Vagina (tissue), 2 donors: ENCODE data around the gene CYP3A5. TPM values are rescaled to one million over a fixed set of nuclear protein-coding genes. Genes with fewer than 3 reads are reported as not detected.
"Not testable (repeated sequence)": the region's sequence is repeated elsewhere in the genome, so short reads cannot be mapped to it uniquely, and the experiment has no call there.

Experiments used
- DNase-seq, 2 donors: peaks; one replicate each; pipeline ENCODE4 v3.0.0-alpha.2; 2017; ENCODE audit errors: extremely low spot score in 2 of 2
- H3K27ac ChIP-seq: fragments of 200-600 bp; sonication (generic); one replicate; pipeline ENCODE4 v1.5.1; 2019
- H3K27me3 ChIP-seq: fragments of 200-600 bp; sonication (generic); one replicate; pipeline ENCODE4 v1.5.1; 2019
- H3K36me3 ChIP-seq, 2 donors: fragments of 200-600 bp; sonication (generic); one replicate each; pipeline ENCODE4 v1.5.1; 2017 to 2019
- H3K4me1 ChIP-seq: fragments of 200-600 bp; sonication (generic); one replicate; pipeline ENCODE4 v1.5.1; 2019
- H3K4me3 ChIP-seq, 2 donors: fragments of 200-600 bp; sonication (generic); 1 replicate in 1 of 2; 2 replicates in 1 of 2; pipeline ENCODE4 v1.5.1; 2016 to 2019
- H3K9me3 ChIP-seq: fragments of 200-600 bp; sonication (generic); one replicate; pipeline ENCODE4 v1.5.1; 2019
- CTCF ChIP-seq, 3 experiments: fragments of 450-650 bp in 2 of 3; fragments of 200-600 bp in 1 of 3; sonication (generic) in 1 of 3; IDR thresholded peaks; one replicate each; pipeline ENCODE4 v1.5.1; 2017 to 2019; ENCODE audit warnings: antibody characterized with exemption in 3 of 3, mild to moderate bottlenecking in 2 of 3, moderate library complexity in 2 of 3
- POLR2A ChIP-seq, 2 donors: fragments of 450-650 bp; IDR thresholded peaks; one replicate each; pipeline ENCODE4 v1.6.1; 2017; ENCODE audit warnings: antibody characterized with exemption in 2 of 2, mild to moderate bottlenecking in 2 of 2, moderate library complexity in 2 of 2
- POLR2AphosphoS5 ChIP-seq, 2 donors: sonication (generic); formaldehyde crosslinking; IDR thresholded peaks; one replicate each; pipeline ENCODE4 v1.9.0; 2017; ENCODE audit warnings: antibody characterized with exemption in 2 of 2, mild to moderate bottlenecking in 2 of 2, low read depth in 1 of 2; ENCODE audit not compliant: insufficient read depth in 1 of 2
- intact Hi-C: fragments of 100-400 bp; cut with DNase I; formaldehyde crosslinking; loops from one replicate; pipeline ENCODE4 v1.15.1; 2023
- total RNA-seq: library from RNA; depleted of rRNA; stranded (reverse); fragments of >200 nt; gene quantifications from one replicate; pipeline ENCODE4 v1.2.3, GENCODE V29; 2016

Gene CYP3A5
- total RNA-seq, 1 donor from 2014 or later: 80.3 TPM

GRCh38 chr7:99642027-99642426 lies 37.8 kb downstream of the CYP3A5 start:
- intact Hi-C loops: no loop called here
- no peak for DNase-seq

GRCh38 chr7:99639267-99639666 lies 40.5 kb downstream of the CYP3A5 start:
- no peak for TF ChIP-seq POLR2AphosphoS5 (IDR thresholded peaks at IDR 0.05; ENCODE audit: insufficient read depth in 1 of 2, low read depth in 1 of 2)
- TF ChIP-seq CTCF (IDR thresholded peaks at IDR 0.05): no peak
- TF ChIP-seq POLR2A (IDR thresholded peaks at IDR 0.05): no peak
- H3K27me3 ChIP-seq: no peaks in the 10 kb centered on the region

More at GRCh38 chr7:99642027-99642426, 37.8 kb downstream of the CYP3A5 start:
- Histone ChIP-seq H3K27ac (no peak overlapping the region), H3K4me1 (no peaks in the 10 kb centered on the region), H3K9me3 (no peaks in the 10 kb centered on the region), H3K27me3 (no peaks in the 10 kb centered on the region), H3K36me3 (no peaks in the 10 kb centered on the region), H3K4me3 (no peak overlapping the region)
- TF ChIP-seq CTCF (IDR thresholded peaks at IDR 0.05): no peak
- TF ChIP-seq POLR2AphosphoS5 (IDR thresholded peaks at IDR 0.05; ENCODE audit: insufficient read depth in 1 of 2, low read depth in 1 of 2): no peak
- no peak for TF ChIP-seq POLR2A (IDR thresholded peaks at IDR 0.05)

GRCh38 chr7:99638731-99639130 lies 41.1 kb downstream of the CYP3A5 start:
- Histone ChIP-seq H3K4me1 (no peaks in the 10 kb centered on the region), H3K4me3 (no peak overlapping the region), H3K9me3 (no peaks in the 10 kb centered on the region), H3K36me3 (no peaks in the 10 kb centered on the region), H3K27ac (no peak overlapping the region), H3K27me3 (no peaks in the 10 kb centered on the region)
- TF ChIP-seq POLR2AphosphoS5 (IDR thresholded peaks at IDR 0.05; ENCODE audit: insufficient read depth in 1 of 2, low read depth in 1 of 2): no peak
- TF ChIP-seq CTCF (IDR thresholded peaks at IDR 0.05): no peak
- no peak for TF ChIP-seq POLR2A (IDR thresholded peaks at IDR 0.05)
- no peak for DNase-seq
- intact Hi-C loops: no loop called here

More at GRCh38 chr7:99639267-99639666, 40.5 kb downstream of the CYP3A5 start:
- Histone ChIP-seq H3K4me3 (no peak overlapping the region), H3K36me3 (no peaks in the 10 kb centered on the region), H3K27ac (no peak overlapping the region), H3K9me3 (no peaks in the 10 kb centered on the region), H3K4me1 (no peaks in the 10 kb centered on the region)
- intact Hi-C loops: no loop called here
- DNase-seq: no peak

- H3K9me3 ChIP-seq, H3K27ac ChIP-seq, H3K4me1 ChIP-seq, H3K4me3 ChIP-seq, H3K36me3 ChIP-seq, DNase-seq, H3K27me3 ChIP-seq, intact Hi-C loops: not testable (repeated sequence)
These were observed 42.4 kb downstream of the CYP3A5 start for GRCh38 chr7:99637414-99637813.

- intact Hi-C loops: no loop called here
- Histone ChIP-seq H3K4me3 (no peak overlapping the region), H3K27me3 (no peaks in the 10 kb centered on the region), H3K36me3 (peaks cover 0 to 37% of the 10 kb centered on the region in 2 donors), H3K4me1 (no peaks in the 10 kb centered on the region), H3K9me3 (no peaks in the 10 kb centered on the region), H3K27ac (no peak overlapping the region)
- TF ChIP-seq POLR2A (IDR thresholded peaks at IDR 0.05) (no peak), CTCF (IDR thresholded peaks at IDR 0.05) (no peak), POLR2AphosphoS5 (IDR thresholded peaks at IDR 0.05; ENCODE audit: insufficient read depth in 1 of 2, low read depth in 1 of 2) (no peak)
- DNase-seq: no peak
These were observed 48.3 kb downstream of the CYP3A5 start for GRCh38 chr7:99631295-99632109.
